Uterus (tissue), 4 donors: ENCODE results near the gene ST6GALNAC2. TPM values are rescaled to one million over a fixed set of nuclear protein-coding genes. Genes with fewer than 3 reads are reported as not detected.

Source experiments
- DNase-seq, 2 donors: peaks; one replicate each; pipeline ENCODE4 v3.0.0-alpha.2; 2019 to 2020
- H3K27ac ChIP-seq, 2 donors: fragments of 200-600 bp; sonication (generic); 1 replicate in 1 of 2; 2 replicates in 1 of 2; pipeline ENCODE4 v1.5.1; 2016 to 2018
- H3K27me3 ChIP-seq, 2 donors: fragments of 200-600 bp; sonication (generic); one replicate each; pipeline ENCODE4 v1.5.1; 2018 to 2019; ENCODE audit warnings: control low read depth in 1 of 2
- H3K36me3 ChIP-seq, 2 donors: fragments of 200-600 bp; sonication (generic); one replicate each; pipeline ENCODE4 v1.5.1; 2019; ENCODE audit warnings: control low read depth in 1 of 2
- H3K4me1 ChIP-seq, 2 donors: fragments of 200-600 bp; sonication (generic); one replicate each; pipeline ENCODE4 v1.5.1; 2018 to 2019; ENCODE audit warnings: control low read depth in 1 of 2
- H3K4me3 ChIP-seq, 2 donors: fragments of 200-600 bp; sonication (generic); 1 replicate in 1 of 2; 2 replicates in 1 of 2; pipeline ENCODE4 v1.5.1; 2018 to 2019; ENCODE audit warnings: mild to moderate bottlenecking in 1 of 2
- H3K9me3 ChIP-seq, 2 donors: fragments of 200-600 bp; sonication (generic); one replicate each; pipeline ENCODE4 v1.5.1; 2019; ENCODE audit warnings: control low read depth in 1 of 2
- POLR2A ChIP-seq, 2 donors: fragments of 450-650 bp; IDR thresholded peaks; one replicate each; pipeline ENCODE4 v1.6.1; 2016; ENCODE audit warnings: antibody characterized with exemption in 2 of 2, mild to moderate bottlenecking in 1 of 2, moderate library complexity in 1 of 2
- intact Hi-C: fragments of 100-400 bp; cut with DNase I; formaldehyde crosslinking; loops from one replicate; pipeline ENCODE4 v1.15.1; 2023; ENCODE audit warnings: low total_unique reads
- total RNA-seq, 4 donors: library from RNA; depleted of rRNA in 3 of 4; stranded (reverse); fragments of >200 nt in 3 of 4; gene quantifications; one replicate each; pipeline versions ENCODE4 v1.1.0 to v1.2.4, GENCODE V29; 2014 to 2023
- TF ChIP-seq, protein P1 (sequence below), 4 experiments: fragments of 200-600 bp in 2 of 4; fragments of 450-650 bp in 2 of 4; sonication (generic) in 2 of 4; IDR thresholded peaks; one replicate each; pipeline ENCODE4 v1.5.1; 2016 to 2019; ENCODE audit warnings: antibody characterized with exemption in 4 of 4, mild to moderate bottlenecking in 2 of 4, moderate library complexity in 1 of 4
- donor health status: DM: yes; HTN: yes; CAD: no.

ST6GALNAC2 gene
- total RNA-seq, 4 donors from 2014 or later, result 0.59 to 9.5 (median 5.3) TPM; not detected in 1

DNA sequence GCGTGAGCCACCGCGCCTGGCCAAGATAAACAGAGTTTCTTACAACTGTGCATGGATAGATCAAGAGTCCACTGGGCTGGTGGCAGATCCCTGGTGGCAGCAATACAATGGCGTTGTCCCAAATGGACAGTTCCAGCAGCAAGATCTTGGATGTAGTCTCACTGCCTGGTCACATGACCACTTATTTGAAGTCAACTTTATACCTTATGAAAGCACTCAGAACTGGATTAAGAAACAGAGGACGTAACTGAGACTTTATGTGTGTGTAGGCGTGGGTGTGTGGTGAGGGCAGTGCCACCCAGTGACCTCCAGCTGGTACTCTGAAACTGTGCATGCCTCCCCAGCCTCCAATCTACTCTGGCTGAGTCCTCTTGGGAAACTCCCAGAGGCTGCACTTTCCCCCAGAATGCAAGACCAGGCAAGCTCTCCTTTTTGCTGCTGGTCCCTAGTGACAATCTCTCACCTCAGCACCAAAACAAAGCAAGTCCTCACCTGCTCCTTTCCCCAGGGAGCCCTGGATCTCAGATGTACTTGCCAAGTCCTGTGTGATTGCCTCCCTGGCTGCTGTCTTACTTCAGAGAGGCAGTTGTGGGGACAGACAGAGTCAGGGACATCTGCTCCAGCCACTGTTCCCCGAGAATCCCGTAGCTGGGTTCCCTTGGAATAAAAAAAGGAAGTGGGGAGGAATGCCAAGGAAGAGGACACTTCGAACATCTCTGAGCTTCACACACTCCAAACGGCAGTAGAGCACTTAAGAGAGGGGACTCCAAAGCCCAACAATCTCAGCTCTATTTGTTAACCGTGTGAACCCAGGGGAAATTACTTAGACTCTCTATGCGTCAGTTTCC is 11.7 kb upstream of the ST6GALNAC2 start:
- no peaks in the 10 kb centered on the region for H3K27me3 ChIP-seq
- no peaks in the 10 kb centered on the region for H3K9me3 ChIP-seq
- no peak overlapping the region for H3K4me3 ChIP-seq
- no peaks in the 10 kb centered on the region for H3K36me3 ChIP-seq
- DNase-seq, result no peak
- H3K27ac ChIP-seq, result no peak overlapping the region
- peaks cover 0 to 6% of the 10 kb centered on the region in 2 donors for H3K4me1 ChIP-seq
- TF ChIP-seq, protein P1, sequence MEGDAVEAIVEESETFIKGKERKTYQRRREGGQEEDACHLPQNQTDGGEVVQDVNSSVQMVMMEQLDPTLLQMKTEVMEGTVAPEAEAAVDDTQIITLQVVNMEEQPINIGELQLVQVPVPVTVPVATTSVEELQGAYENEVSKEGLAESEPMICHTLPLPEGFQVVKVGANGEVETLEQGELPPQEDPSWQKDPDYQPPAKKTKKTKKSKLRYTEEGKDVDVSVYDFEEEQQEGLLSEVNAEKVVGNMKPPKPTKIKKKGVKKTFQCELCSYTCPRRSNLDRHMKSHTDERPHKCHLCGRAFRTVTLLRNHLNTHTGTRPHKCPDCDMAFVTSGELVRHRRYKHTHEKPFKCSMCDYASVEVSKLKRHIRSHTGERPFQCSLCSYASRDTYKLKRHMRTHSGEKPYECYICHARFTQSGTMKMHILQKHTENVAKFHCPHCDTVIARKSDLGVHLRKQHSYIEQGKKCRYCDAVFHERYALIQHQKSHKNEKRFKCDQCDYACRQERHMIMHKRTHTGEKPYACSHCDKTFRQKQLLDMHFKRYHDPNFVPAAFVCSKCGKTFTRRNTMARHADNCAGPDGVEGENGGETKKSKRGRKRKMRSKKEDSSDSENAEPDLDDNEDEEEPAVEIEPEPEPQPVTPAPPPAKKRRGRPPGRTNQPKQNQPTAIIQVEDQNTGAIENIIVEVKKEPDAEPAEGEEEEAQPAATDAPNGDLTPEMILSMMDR (IDR thresholded peaks at IDR 0.05), result no peak
- intact Hi-C loops, result no loop called here

DNA sequence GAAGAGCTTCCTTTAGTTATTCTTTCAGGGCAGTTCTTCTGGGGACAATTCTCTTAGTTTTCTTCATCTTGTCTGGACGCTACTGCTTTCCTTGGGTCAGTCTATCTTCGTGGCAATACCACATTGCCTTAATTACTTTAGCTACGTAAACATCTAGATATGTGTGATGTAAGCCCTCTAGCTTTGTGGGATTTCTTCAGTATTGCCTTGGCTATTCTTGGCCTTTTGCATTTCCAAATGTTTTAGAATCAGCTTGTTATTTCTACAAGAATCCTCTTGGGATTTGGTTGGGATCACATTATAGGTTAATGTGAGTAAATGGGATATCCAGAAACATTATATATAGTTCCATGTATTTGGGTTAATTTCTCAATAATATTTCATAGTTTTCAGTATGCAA is 9.0 kb upstream of the ST6GALNAC2 start:
- DNase-seq, result no peak
- Histone ChIP-seq H3K4me1 (no peaks in the 10 kb centered on the region), H3K27ac (no peak overlapping the region), H3K4me3 (no peak overlapping the region), H3K36me3 (no peaks in the 10 kb centered on the region), H3K27me3 (no peaks in the 10 kb centered on the region), H3K9me3 (no peaks in the 10 kb centered on the region)
- intact Hi-C loops, result no loop called here
- TF ChIP-seq POLR2A (IDR thresholded peaks at IDR 0.05), result no peak
- TF ChIP-seq, protein P1 (IDR thresholded peaks at IDR 0.05), result no peak

DNA sequence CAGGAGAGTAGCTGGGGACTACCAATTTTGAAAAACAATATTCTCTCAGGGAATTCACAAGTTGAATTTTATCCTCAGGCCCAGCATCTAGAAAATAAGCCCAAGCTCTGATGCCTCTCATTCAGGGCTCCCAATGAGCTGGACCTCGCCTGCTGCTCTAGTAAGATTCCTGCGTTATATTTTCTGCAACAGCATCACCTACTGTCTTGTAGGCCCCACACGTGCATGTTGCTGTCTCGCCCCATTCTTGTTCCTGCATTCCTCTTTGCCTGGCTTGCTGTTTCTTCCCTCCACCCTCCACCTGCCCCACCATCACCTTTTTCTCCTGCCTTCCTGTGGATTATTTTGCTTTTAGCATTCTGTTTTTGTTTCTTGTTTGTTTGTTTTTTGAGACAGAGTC is 8.3 kb upstream of the ST6GALNAC2 start:
- no peak overlapping the region for H3K4me3 ChIP-seq
- no peak for DNase-seq
- no peaks in the 10 kb centered on the region for H3K27me3 ChIP-seq
- H3K36me3 ChIP-seq, result no peaks in the 10 kb centered on the region
- no peaks in the 10 kb centered on the region for H3K9me3 ChIP-seq
- no peak overlapping the region for H3K27ac ChIP-seq
- TF ChIP-seq, protein P1 (IDR thresholded peaks at IDR 0.05), result no peak
- TF ChIP-seq POLR2A (IDR thresholded peaks at IDR 0.05), result no peak
- intact Hi-C loops, result no loop called here
- H3K4me1 ChIP-seq, result no peaks in the 10 kb centered on the region

DNA sequence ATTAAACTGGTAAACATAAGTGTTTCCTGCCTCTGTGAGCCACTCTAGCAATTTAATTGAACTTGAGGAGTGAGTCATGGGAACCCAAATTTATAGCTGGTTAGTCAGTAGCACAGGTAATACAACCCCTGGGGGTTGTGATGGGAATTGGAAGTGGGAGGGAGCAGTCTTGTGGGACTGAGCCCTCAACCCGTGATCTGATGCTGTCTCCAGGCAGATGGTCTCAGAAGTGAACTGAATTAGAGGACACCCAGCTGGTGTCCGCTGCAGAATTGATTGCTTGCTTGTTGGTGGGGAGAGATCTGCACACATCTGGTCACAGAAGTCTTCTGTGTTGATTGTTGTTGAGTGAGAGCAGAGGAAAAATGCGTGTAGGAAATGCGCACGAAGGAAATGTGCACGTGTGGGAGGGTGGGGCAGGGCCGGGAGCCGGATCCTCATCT is 7.7 kb upstream of the ST6GALNAC2 start:
- no peak for DNase-seq
- H3K36me3 ChIP-seq, result no peaks in the 10 kb centered on the region
- H3K9me3 ChIP-seq, result no peaks in the 10 kb centered on the region
- no peaks in the 10 kb centered on the region for H3K27me3 ChIP-seq
- intact Hi-C loops, result no loop called here
- H3K4me3 ChIP-seq, result no peak overlapping the region
- H3K27ac ChIP-seq, result no peak overlapping the region
- no peak for TF ChIP-seq POLR2A (IDR thresholded peaks at IDR 0.05)
- TF ChIP-seq, protein P1 (IDR thresholded peaks at IDR 0.05), result no peak
- no peaks in the 10 kb centered on the region for H3K4me1 ChIP-seq

DNA sequence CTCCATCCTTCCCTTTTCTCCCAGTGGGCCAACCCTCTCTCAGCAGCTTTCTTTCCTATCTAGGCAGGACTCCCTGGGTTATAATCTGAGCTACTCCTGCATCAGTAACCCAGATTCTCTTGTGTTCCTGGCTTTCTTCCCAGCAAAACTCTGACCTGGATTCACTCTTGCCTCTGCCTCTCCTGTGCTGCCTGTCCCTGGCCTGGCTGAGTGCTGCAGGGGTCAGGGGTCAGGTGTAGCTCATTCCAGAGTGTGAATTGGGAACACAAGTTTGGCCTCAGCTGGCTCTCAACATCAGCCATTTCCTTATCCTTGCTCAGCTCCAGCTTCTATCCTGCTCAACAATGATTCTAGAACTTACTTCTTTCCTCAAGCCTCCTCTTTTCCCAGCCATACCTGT is 2.5 kb upstream of the ST6GALNAC2 start:
- Histone ChIP-seq H3K4me3 (no peak overlapping the region), H3K27ac (no peak overlapping the region), H3K27me3 (peaks cover 3 to 5% of the 10 kb centered on the region in 2 donors), H3K36me3 (no peaks in the 10 kb centered on the region), H3K4me1 (no peaks in the 10 kb centered on the region), H3K9me3 (no peaks in the 10 kb centered on the region)
- intact Hi-C loops, result no loop called here
- TF ChIP-seq POLR2A (IDR thresholded peaks at IDR 0.05), result no peak
- TF ChIP-seq, protein P1 (IDR thresholded peaks at IDR 0.05), result no peak
- peak in 1 of 2 donors; percentile 28 for DNase-seq
